ENCODE measurements around the gene CFDP1.

Gene CFDP1

DNA sequence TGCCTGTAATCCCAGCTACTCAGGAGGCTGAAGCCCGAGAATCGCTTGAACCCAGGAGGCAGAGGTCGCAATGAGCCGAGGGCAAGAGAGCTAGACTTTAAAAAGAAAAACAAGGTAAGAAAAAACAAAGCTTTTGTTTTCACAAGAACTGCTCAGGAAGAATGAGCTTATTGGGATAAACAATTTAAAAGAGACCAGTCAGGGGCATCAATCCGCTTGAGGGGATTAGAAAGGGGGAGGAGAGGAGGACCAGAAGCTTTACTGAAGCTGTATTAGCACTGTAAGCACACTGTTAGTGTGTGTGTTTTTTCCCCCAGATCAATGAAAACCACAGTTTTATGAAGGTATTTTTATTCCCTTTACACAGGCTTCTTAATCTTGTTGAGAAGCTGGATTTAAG lies 22.4 kb upstream of the CFDP1 start:
- no peak for DNase-seq (ENCODE audit: low read depth in 1 of 2, low spot score in 1 of 2)
- TF ChIP-seq SPI1 (IDR thresholded peaks at IDR 0.05; ENCODE audit: borderline replicate concordance, low read depth) = no peak
- no peak for TF ChIP-seq GABPA (IDR thresholded peaks at IDR 0.05; ENCODE audit: low read depth)
- no peak for TF ChIP-seq POLR2AphosphoS5 (IDR thresholded peaks at IDR 0.05; ENCODE audit: low read depth)
- TF ChIP-seq, protein P1, sequence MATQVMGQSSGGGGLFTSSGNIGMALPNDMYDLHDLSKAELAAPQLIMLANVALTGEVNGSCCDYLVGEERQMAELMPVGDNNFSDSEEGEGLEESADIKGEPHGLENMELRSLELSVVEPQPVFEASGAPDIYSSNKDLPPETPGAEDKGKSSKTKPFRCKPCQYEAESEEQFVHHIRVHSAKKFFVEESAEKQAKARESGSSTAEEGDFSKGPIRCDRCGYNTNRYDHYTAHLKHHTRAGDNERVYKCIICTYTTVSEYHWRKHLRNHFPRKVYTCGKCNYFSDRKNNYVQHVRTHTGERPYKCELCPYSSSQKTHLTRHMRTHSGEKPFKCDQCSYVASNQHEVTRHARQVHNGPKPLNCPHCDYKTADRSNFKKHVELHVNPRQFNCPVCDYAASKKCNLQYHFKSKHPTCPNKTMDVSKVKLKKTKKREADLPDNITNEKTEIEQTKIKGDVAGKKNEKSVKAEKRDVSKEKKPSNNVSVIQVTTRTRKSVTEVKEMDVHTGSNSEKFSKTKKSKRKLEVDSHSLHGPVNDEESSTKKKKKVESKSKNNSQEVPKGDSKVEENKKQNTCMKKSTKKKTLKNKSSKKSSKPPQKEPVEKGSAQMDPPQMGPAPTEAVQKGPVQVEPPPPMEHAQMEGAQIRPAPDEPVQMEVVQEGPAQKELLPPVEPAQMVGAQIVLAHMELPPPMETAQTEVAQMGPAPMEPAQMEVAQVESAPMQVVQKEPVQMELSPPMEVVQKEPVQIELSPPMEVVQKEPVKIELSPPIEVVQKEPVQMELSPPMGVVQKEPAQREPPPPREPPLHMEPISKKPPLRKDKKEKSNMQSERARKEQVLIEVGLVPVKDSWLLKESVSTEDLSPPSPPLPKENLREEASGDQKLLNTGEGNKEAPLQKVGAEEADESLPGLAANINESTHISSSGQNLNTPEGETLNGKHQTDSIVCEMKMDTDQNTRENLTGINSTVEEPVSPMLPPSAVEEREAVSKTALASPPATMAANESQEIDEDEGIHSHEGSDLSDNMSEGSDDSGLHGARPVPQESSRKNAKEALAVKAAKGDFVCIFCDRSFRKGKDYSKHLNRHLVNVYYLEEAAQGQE (IDR thresholded peaks at IDR 0.05; ENCODE audit: insufficient replicate concordance, low read depth) = no peak
- TF ChIP-seq, protein P2, sequence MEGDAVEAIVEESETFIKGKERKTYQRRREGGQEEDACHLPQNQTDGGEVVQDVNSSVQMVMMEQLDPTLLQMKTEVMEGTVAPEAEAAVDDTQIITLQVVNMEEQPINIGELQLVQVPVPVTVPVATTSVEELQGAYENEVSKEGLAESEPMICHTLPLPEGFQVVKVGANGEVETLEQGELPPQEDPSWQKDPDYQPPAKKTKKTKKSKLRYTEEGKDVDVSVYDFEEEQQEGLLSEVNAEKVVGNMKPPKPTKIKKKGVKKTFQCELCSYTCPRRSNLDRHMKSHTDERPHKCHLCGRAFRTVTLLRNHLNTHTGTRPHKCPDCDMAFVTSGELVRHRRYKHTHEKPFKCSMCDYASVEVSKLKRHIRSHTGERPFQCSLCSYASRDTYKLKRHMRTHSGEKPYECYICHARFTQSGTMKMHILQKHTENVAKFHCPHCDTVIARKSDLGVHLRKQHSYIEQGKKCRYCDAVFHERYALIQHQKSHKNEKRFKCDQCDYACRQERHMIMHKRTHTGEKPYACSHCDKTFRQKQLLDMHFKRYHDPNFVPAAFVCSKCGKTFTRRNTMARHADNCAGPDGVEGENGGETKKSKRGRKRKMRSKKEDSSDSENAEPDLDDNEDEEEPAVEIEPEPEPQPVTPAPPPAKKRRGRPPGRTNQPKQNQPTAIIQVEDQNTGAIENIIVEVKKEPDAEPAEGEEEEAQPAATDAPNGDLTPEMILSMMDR (IDR thresholded peaks at IDR 0.05; ENCODE audit: insufficient read depth, low read length) = no peak
- Histone ChIP-seq H3K4me3 (replicated peaks; ENCODE audit: insufficient read depth, low read length) (no peak overlapping the region), H3K27me3 (ENCODE audit: insufficient read depth, poor library complexity, severe bottlenecking) (no peaks in the 10 kb centered on the region), H3K27ac (replicated peaks) (no peak overlapping the region)

- DNase-seq (ENCODE audit: low read depth in 1 of 2, low spot score in 1 of 2) = no peak
- H3K4me3 ChIP-seq (replicated peaks; ENCODE audit: insufficient read depth, low read length) = no peak overlapping the region
Observed at GRCh38 chr16:75452464-75453190, 19.3 kb upstream of the CFDP1 start.

DNA sequence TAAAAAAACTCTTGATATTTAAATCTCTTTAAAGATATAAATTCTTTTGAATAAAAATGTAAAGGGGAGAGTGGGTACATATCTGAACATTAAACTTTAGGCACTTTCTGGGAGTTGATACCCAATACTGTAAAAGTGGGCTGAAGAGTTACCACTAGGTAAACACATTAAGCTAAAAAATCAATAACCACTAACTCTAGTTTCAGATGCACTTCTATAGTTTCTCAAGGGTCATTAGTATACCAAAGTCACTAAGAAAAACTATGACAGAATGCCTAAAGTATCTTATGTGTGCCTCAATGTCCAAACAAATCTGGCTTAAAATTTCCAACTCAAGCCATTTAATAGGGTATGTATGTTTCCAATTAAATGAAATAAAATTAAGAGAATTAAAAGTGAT lies 13.1 kb upstream of the CFDP1 start:
- TF ChIP-seq SPI1 (IDR thresholded peaks at IDR 0.05; ENCODE audit: borderline replicate concordance, low read depth) = no peak
- H3K27ac ChIP-seq (replicated peaks) = no peak overlapping the region
- no peak for DNase-seq (ENCODE audit: low read depth in 1 of 2, low spot score in 1 of 2)
- H3K27me3 ChIP-seq (ENCODE audit: insufficient read depth, poor library complexity, severe bottlenecking) = no peaks in the 10 kb centered on the region
- H3K4me3 ChIP-seq (replicated peaks; ENCODE audit: insufficient read depth, low read length) = no peak overlapping the region

More at GRCh38 chr16:75452464-75453190, 19.3 kb upstream of the CFDP1 start:
- TF ChIP-seq POLR2AphosphoS5 (IDR thresholded peaks at IDR 0.05; ENCODE audit: low read depth) (no peak), GABPA (IDR thresholded peaks at IDR 0.05; ENCODE audit: low read depth) (no peak), SPI1 (IDR thresholded peaks at IDR 0.05; ENCODE audit: borderline replicate concordance, low read depth) (no peak)
- TF ChIP-seq, protein P1 (IDR thresholded peaks at IDR 0.05; ENCODE audit: insufficient replicate concordance, low read depth) = no peak
- TF ChIP-seq, protein P2 (IDR thresholded peaks at IDR 0.05; ENCODE audit: insufficient read depth, low read length) = no peak
- Histone ChIP-seq H3K27me3 (ENCODE audit: insufficient read depth, poor library complexity, severe bottlenecking) (no peaks in the 10 kb centered on the region), H3K27ac (replicated peaks) (no peak overlapping the region)

- H3K4me3 ChIP-seq (replicated peaks; ENCODE audit: insufficient read depth, low read length) = no peak overlapping the region
- H3K27me3 ChIP-seq (ENCODE audit: insufficient read depth, poor library complexity, severe bottlenecking) = no peaks in the 10 kb centered on the region
- TF ChIP-seq SPI1 (IDR thresholded peaks at IDR 0.05; ENCODE audit: borderline replicate concordance, low read depth) (no peak), POLR2AphosphoS5 (IDR thresholded peaks at IDR 0.05; ENCODE audit: low read depth) (no peak), GABPA (IDR thresholded peaks at IDR 0.05; ENCODE audit: low read depth) (no peak)
- TF ChIP-seq, protein P2 (IDR thresholded peaks at IDR 0.05; ENCODE audit: insufficient read depth, low read length) = no peak
- TF ChIP-seq, protein P1 (IDR thresholded peaks at IDR 0.05; ENCODE audit: insufficient replicate concordance, low read depth) = no peak
- no peak for DNase-seq (ENCODE audit: low read depth in 1 of 2, low spot score in 1 of 2)
- H3K27ac ChIP-seq (replicated peaks) = no peak overlapping the region
Observed at GRCh38 chr16:75445298-75445697, 12.0 kb upstream of the CFDP1 start.
